RPMI7951 (cell line): Measurements from ENCODE around the gene EPN1. TPM values are rescaled to one million over a fixed set of nuclear protein-coding genes. Genes with fewer than 3 reads are reported as not detected.
"Not testable (repeated sequence)": the region's sequence is repeated elsewhere in the genome, so short reads cannot be mapped to it uniquely, and the experiment has no call there.

Source experiments
- DNase-seq: peaks from one replicate; pipeline ENCODE4 v3.0.0-alpha.2; 2012; ENCODE audit warnings: low read depth
- total RNA-seq: library from RNA; depleted of rRNA; stranded (reverse); fragments of >200 nt; shearing (Covaris generic); gene quantifications from 2 replicates; pipeline ENCODE4 v1.2.3, GENCODE V29; 2014; rRNA removed

The EPN1 gene
- total RNA-seq, 1 experiment from 2014 or later = 26.0 TPM

GRCh38 chr19:55720214-55720746 is 45.3 kb downstream of the EPN1 start:
- DNase-seq = no peak

- no peak for DNase-seq
Measured at GRCh38 chr19:55720801-55721200, 45.8 kb downstream of the EPN1 start.

DNA sequence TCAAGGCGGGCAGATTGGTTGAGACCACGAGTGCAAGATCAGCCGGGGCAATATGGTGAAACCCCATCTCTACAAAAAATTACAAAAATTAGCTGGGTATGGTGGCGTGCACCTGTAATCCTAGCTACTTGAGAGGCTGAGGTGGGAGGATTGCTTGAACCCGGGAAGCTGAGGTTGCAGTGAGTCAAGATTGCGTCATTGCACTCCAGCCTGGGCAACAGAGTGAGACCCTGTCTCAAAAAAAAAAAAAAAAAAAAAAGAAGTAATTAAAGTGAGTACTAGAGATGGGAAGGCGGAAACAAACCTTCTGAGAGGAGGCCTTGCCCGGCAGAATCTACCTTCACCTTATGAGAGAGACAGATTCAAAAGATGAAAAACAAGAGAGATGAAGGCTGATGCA is 48.5 kb downstream of the EPN1 start:
- no peak for DNase-seq

DNA sequence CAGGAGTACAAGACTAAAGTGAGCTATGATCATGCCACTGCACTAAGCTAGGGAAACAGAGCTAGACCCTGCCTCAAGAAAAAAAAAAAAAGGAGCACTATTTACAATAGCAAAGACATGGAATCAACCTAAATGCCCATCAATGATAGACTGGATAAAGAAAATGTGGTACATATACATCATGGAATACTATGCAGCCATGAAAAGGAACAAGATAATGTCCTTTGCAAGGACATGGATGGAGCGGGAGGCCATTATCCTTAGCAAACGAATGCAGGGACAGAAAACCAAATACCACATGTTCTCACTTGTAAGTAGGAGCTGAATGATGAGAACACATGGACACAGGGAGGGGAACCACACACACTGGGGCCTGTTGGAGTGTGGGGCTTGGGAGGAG is 55.4 kb downstream of the EPN1 start:
- not testable (repeated sequence) for DNase-seq

- no peak for DNase-seq
Measured at GRCh38 chr19:55738302-55738701, 63.3 kb downstream of the EPN1 start, which contains the start of gene NLRP9. TSS of gene NLRP9 (minus strand) at chr19:55738402. CDS start at chr19:55738374, 28 bp downstream.

- DNase-seq = no peak
Measured at GRCh38 chr19:55750715-55751114, 75.7 kb downstream of the EPN1 start.

- no peak for DNase-seq
Measured at GRCh38 chr19:55753401-55753800, 78.4 kb downstream of the EPN1 start.

DNA sequence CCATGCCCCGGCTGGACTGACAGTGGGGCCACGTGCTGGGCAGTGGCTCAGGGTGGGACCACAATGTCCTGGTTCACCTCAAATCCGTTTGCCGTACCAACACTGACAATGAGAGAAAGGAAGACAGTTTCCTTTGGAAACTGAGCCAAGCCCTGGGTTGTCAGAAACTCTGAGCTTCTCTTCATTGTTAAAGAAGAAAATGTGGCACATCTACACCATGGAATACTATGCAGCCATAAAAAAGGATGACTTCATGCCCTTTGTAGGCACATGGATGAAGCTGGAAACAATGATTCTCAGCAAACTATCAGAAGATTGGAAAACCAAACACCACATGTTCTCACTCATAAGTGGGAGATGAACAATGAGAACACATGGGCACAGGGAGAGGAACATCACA is 81.8 kb downstream of the EPN1 start:
- DNase-seq = not testable (repeated sequence)

GRCh38 chr19:55758797-55759196 is 83.8 kb downstream of the EPN1 start, which contains the start of gene RFPL4A:
TSS of gene RFPL4A (plus strand) at chr19:55759097. CDS start at chr19:55761801, 2,704 bp downstream.
- not testable (repeated sequence) for DNase-seq

Other genes with a start within 250 kb of the EPN1 start
- 0.12 TPM in 1 of 2 replicates, not detected in the other for gene SHISA7, start 231.9 kb upstream of the EPN1 start, total RNA-seq
- 81.9 and 120 TPM in 2 replicates for gene ISOC2, start 213.6 kb upstream of the EPN1 start, total RNA-seq
- not detected in 2 replicates for gene C19orf85, start 210.5 kb upstream of the EPN1 start, total RNA-seq
- gene ZNF628, start 198.6 kb upstream of the EPN1 start, total RNA-seq = 3.1 and 5.3 TPM in 2 replicates
- gene NAT14, start 190.0 kb upstream of the EPN1 start, total RNA-seq = 18.5 and 25.3 TPM in 2 replicates
- 3.2 and 3.6 TPM in 2 replicates for gene SSC5D, start 186.8 kb upstream of the EPN1 start, total RNA-seq
- not detected in 2 replicates for gene SBK2, start 138.1 kb upstream of the EPN1 start, total RNA-seq
- gene SBK3, start 129.7 kb upstream of the EPN1 start, total RNA-seq = 0.24 TPM in 1 of 2 replicates, not detected in the other
- gene ZNF579, start 94.4 kb upstream of the EPN1 start, total RNA-seq = 1.3 and 2.4 TPM in 2 replicates
- gene FIZ1, start 75.7 kb upstream of the EPN1 start, total RNA-seq = 2.4 and 3.0 TPM in 2 replicates
- gene ZNF524, start 74.9 kb upstream of the EPN1 start, total RNA-seq = 14.7 and 16.9 TPM in 2 replicates
- gene ZNF865, start 69.6 kb upstream of the EPN1 start, total RNA-seq = 0.12 and 0.68 TPM in 2 replicates
- gene ZNF784, start 50.7 kb upstream of the EPN1 start, total RNA-seq = 1.6 and 2.6 TPM in 2 replicates
- gene ZNF580, start 34.2 kb upstream of the EPN1 start, total RNA-seq = 11.3 and 12.9 TPM in 2 replicates
- 13.5 and 13.7 TPM in 2 replicates for gene ZNF581, start 31.6 kb upstream of the EPN1 start, total RNA-seq
- gene CCDC106, start 27.0 kb upstream of the EPN1 start, total RNA-seq = 3.7 and 5.7 TPM in 2 replicates
- gene U2AF2, start 20.2 kb upstream of the EPN1 start, total RNA-seq = 80.3 and 108 TPM in 2 replicates
- gene NLRP9, start 63.2 kb downstream of the EPN1 start, total RNA-seq = not detected in 2 replicates
- 0.24 TPM in 1 of 2 replicates, not detected in the other for gene RFPL4A, start 83.9 kb downstream of the EPN1 start, total RNA-seq
- gene RFPL4AL1, start 93.9 kb downstream of the EPN1 start, total RNA-seq = 0.20 TPM in 1 of 2 replicates, not detected in the other
- 1.3 and 1.7 TPM in 2 replicates for gene NLRP11, start 156.8 kb downstream of the EPN1 start, total RNA-seq
- gene NLRP4, start 161.3 kb downstream of the EPN1 start, total RNA-seq = not detected in 2 replicates